ENCODE results near the gene RAB44. TPM values are rescaled to one million over a fixed set of nuclear protein-coding genes. Genes with fewer than 3 reads are reported as not detected.

RAB44 gene
- total RNA-seq, 1 experiment from 2014 or later = not detected

GRCh38 chr6:36698196-36698595, 570 bp downstream of the RAB44 start:
- no peaks in the 10 kb centered on the region for H3K36me3 ChIP-seq (ENCODE audit: control insufficient read depth, insufficient read depth, low read length)
- no peaks in the 10 kb centered on the region for H3K27me3 ChIP-seq (replicated peaks; ENCODE audit: control insufficient read depth, insufficient read depth, low read length)
- ChIA-PET CTCF (no interaction called here), POLR2A (no interaction called here)
- intact Hi-C loops (cut with micrococcal nuclease; ENCODE audit: unreplicated experiment) = no loop called here
- peaks cover 11% of the 10 kb centered on the region for H3K27me3 Mint-ChIP-seq (ENCODE audit: insufficient read depth, unreplicated experiment)
- no peak overlapping the region for H3K27ac Mint-ChIP-seq (ENCODE audit: unreplicated experiment)
- no TSS peak for BruUV-seq (replicated peaks)
- DNase-seq = peak in 1 of 2 experiments; percentile 3
- H3K4me1 ChIP-seq = no peaks in the 10 kb centered on the region
- no peaks in the 10 kb centered on the region for H3K9me3 ChIP-seq
- TF ChIP-seq, protein P1, sequence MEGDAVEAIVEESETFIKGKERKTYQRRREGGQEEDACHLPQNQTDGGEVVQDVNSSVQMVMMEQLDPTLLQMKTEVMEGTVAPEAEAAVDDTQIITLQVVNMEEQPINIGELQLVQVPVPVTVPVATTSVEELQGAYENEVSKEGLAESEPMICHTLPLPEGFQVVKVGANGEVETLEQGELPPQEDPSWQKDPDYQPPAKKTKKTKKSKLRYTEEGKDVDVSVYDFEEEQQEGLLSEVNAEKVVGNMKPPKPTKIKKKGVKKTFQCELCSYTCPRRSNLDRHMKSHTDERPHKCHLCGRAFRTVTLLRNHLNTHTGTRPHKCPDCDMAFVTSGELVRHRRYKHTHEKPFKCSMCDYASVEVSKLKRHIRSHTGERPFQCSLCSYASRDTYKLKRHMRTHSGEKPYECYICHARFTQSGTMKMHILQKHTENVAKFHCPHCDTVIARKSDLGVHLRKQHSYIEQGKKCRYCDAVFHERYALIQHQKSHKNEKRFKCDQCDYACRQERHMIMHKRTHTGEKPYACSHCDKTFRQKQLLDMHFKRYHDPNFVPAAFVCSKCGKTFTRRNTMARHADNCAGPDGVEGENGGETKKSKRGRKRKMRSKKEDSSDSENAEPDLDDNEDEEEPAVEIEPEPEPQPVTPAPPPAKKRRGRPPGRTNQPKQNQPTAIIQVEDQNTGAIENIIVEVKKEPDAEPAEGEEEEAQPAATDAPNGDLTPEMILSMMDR (IDR thresholded peaks at IDR 0.05; ENCODE audit: insufficient read depth in 1 of 2, low read depth in 1 of 2, low read length in 1 of 2, severe bottlenecking in 1 of 2, unreplicated experiment in 1 of 2) = no peak
- H3K4me3 ChIP-seq (ENCODE audit: low read depth, low read length) = no peak overlapping the region
- H3K4me3 Mint-ChIP-seq (ENCODE audit: unreplicated experiment) = no peak overlapping the region
- H3K4me1 Mint-ChIP-seq (ENCODE audit: low read depth, unreplicated experiment) = no peaks in the 10 kb centered on the region
- no peaks in the 10 kb centered on the region for H3K36me3 Mint-ChIP-seq (ENCODE audit: insufficient read depth, unreplicated experiment)
- no peaks in the 10 kb centered on the region for H3K9me3 Mint-ChIP-seq (ENCODE audit: unreplicated experiment)

DNA sequence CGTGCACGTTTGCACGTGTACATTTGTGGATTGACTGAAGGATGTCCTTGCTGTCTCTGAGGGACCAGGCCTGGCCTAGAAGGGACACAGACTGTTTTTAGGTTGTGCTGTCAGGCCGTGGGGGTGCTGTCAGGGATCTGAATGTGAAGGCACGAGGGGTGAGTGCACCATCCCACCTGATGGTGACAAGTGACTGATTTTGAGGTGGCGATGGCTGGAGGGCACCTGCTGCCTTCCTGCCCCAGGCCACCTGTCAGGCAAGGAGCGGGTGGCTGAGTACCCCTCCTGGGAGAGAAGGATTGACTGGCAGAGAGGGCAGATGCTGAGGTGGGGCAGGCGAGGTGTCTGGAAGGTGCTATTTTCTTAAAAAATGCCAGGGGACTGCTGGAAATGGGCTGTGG, 1.2 kb downstream of the RAB44 start:
- ChIA-PET POLR2A (no interaction called here), CTCF (no interaction called here)
- no peaks in the 10 kb centered on the region for H3K9me3 Mint-ChIP-seq (ENCODE audit: unreplicated experiment)
- H3K36me3 ChIP-seq (ENCODE audit: control insufficient read depth, insufficient read depth, low read length) = no peaks in the 10 kb centered on the region
- H3K27ac Mint-ChIP-seq (ENCODE audit: unreplicated experiment) = no peak overlapping the region
- no peak overlapping the region for H3K4me3 Mint-ChIP-seq (ENCODE audit: unreplicated experiment)
- no peaks in the 10 kb centered on the region for H3K27me3 ChIP-seq (replicated peaks; ENCODE audit: control insufficient read depth, insufficient read depth, low read length)
- H3K9me3 ChIP-seq = no peaks in the 10 kb centered on the region
- TF ChIP-seq, protein P1 (IDR thresholded peaks at IDR 0.05; ENCODE audit: insufficient read depth in 1 of 2, low read depth in 1 of 2, low read length in 1 of 2, severe bottlenecking in 1 of 2, unreplicated experiment in 1 of 2) = no peak
- intact Hi-C loops (cut with micrococcal nuclease; ENCODE audit: unreplicated experiment) = no loop called here
- no peaks in the 10 kb centered on the region for H3K4me1 Mint-ChIP-seq (ENCODE audit: low read depth, unreplicated experiment)
- H3K4me1 ChIP-seq = no peaks in the 10 kb centered on the region
- H3K4me3 ChIP-seq (ENCODE audit: low read depth, low read length) = no peak overlapping the region
- H3K36me3 Mint-ChIP-seq (ENCODE audit: insufficient read depth, unreplicated experiment) = no peaks in the 10 kb centered on the region
- BruUV-seq (replicated peaks) = no TSS peak
- peaks cover 12% of the 10 kb centered on the region for H3K27me3 Mint-ChIP-seq (ENCODE audit: insufficient read depth, unreplicated experiment)
- DNase-seq = peak in 1 of 2 experiments; percentile 14

GRCh38 chr6:36699348-36699747, 1.7 kb downstream of the RAB44 start:
- Mint-ChIP-seq H3K9me3 (ENCODE audit: unreplicated experiment) (no peaks in the 10 kb centered on the region), H3K27ac (ENCODE audit: unreplicated experiment) (no peak overlapping the region), H3K36me3 (ENCODE audit: insufficient read depth, unreplicated experiment) (no peaks in the 10 kb centered on the region), H3K4me3 (ENCODE audit: unreplicated experiment) (no peak overlapping the region), H3K27me3 (ENCODE audit: insufficient read depth, unreplicated experiment) (peaks cover 13% of the 10 kb centered on the region), H3K4me1 (ENCODE audit: low read depth, unreplicated experiment) (no peaks in the 10 kb centered on the region)
- no peaks in the 10 kb centered on the region for H3K27me3 ChIP-seq (replicated peaks; ENCODE audit: control insufficient read depth, insufficient read depth, low read length)
- no TSS peak for BruUV-seq (replicated peaks)
- TF ChIP-seq, protein P1 (IDR thresholded peaks at IDR 0.05; ENCODE audit: insufficient read depth in 1 of 2, low read depth in 1 of 2, low read length in 1 of 2, severe bottlenecking in 1 of 2, unreplicated experiment in 1 of 2) = no peak
- H3K9me3 ChIP-seq = no peaks in the 10 kb centered on the region
- intact Hi-C loops (cut with micrococcal nuclease; ENCODE audit: unreplicated experiment) = no loop called here
- no peaks in the 10 kb centered on the region for H3K36me3 ChIP-seq (ENCODE audit: control insufficient read depth, insufficient read depth, low read length)
- H3K4me1 ChIP-seq = no peaks in the 10 kb centered on the region
- POLR2A ChIA-PET = no interaction called here
- no peak overlapping the region for H3K4me3 ChIP-seq (ENCODE audit: low read depth, low read length)
- CTCF ChIA-PET = no interaction called here
- DNase-seq = peak in 1 of 2 experiments; percentile 1
